BLaER1 (cell line): ENCODE measurements around the gene GDI2.
"Not testable (repeated sequence)": the region's sequence is repeated elsewhere in the genome, so short reads cannot be mapped to it uniquely, and the experiment has no call there.

Experiments
- H3K27ac ChIP-seq: shearing (Covaris generic); formaldehyde crosslinking; 2 replicates; pipeline ENCODE4 v1.8.1; 2022
- H3K27me3 ChIP-seq: shearing (Covaris generic); formaldehyde crosslinking; 2 replicates; pipeline ENCODE4 v1.8.1; 2022
- H3K36me3 ChIP-seq: shearing (Covaris generic); formaldehyde crosslinking; 2 replicates; pipeline ENCODE4 v1.8.1; 2022
- H3K4me1 ChIP-seq: shearing (Covaris generic); formaldehyde crosslinking; 2 replicates; pipeline ENCODE4 v1.8.1; 2022
- H3K4me2 ChIP-seq: shearing (Covaris generic); formaldehyde crosslinking; 2 replicates; pipeline ENCODE4 v1.8.1; 2022
- H3K4me3 ChIP-seq: shearing (Covaris generic); formaldehyde crosslinking; 2 replicates; pipeline ENCODE4 v1.8.1; 2022
- H3K9ac ChIP-seq: shearing (Covaris generic); formaldehyde crosslinking; 2 replicates; pipeline ENCODE4 v1.8.1; 2022
- H3K9me3 ChIP-seq: shearing (Covaris generic); formaldehyde crosslinking; 2 replicates; pipeline ENCODE4 v1.8.1; 2022
- H4K20me1 ChIP-seq: shearing (Covaris generic); formaldehyde crosslinking; 2 replicates; pipeline ENCODE4 v1.8.1; 2022
- Cebpa-rat ChIP-seq: shearing (Covaris generic); IDR thresholded peaks from 2 replicates; pipeline ENCODE4 v1.8.1; 2022

GDI2 gene

DNA sequence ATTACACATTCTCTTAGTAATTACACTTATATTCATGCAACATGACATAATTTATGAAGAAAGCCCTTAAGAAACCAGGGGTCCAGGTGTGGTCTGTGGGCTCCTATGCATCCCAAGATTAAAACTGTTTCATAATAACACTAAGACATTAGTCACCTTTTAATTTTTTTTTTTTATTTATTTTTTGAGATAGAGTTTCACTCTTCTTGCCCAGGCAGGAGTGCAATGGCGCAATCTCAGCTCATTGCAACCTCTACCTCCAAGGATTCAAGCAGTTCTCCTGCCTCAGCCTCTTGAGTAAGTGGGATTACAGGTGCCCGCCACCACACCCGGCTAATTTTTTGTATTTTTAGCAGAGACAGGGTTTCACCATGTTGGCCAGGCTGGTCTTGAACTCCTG lies 12.5 kb downstream of the GDI2 start:
- Histone ChIP-seq H3K4me2 (no peak overlapping the region), H3K36me3 (peaks cover 89% of the 10 kb centered on the region), H3K4me3 (no peak overlapping the region), H3K27ac (no peak overlapping the region), H3K27me3 (no peaks in the 10 kb centered on the region), H3K4me1 (0 out of 2 replicates have a peak, but pooled peaks cover 8% of the 10 kb centered on the region), H3K9ac (no peak overlapping the region), H3K9me3 (peaks cover 5% of the 10 kb centered on the region; the same call in 1 of the 2 replicates), H4K20me1 (peaks cover 99% of the 10 kb centered on the region)
- TF ChIP-seq Cebpa-rat = no peak

DNA sequence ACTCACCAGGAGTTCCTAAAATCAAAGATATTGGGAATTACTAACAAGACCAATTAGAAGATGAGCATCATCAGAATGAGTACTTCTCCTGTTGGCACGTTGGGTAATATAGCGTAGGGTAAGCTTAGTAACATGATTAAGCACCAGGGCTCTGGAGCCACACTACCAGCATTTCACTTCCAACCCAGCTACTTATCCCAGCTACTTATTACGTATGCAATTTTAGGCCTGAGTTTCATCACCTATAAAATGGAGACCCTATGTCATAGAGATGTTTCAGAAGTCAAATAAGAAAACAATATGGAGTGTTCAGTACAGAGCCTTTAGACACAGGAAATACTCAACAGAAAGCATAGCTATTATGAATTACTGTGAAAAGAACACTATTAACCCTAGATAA lies 19.0 kb downstream of the GDI2 start:
- Histone ChIP-seq H3K36me3 (peaks cover 97% of the 10 kb centered on the region), H3K4me3 (no peak overlapping the region), H3K9ac (no peak overlapping the region), H3K4me1 (no peaks in the 10 kb centered on the region), H3K4me2 (no peak overlapping the region), H3K9me3 (no peaks in the 10 kb centered on the region), H4K20me1 (peaks cover 95% of the 10 kb centered on the region), H3K27me3 (no peaks in the 10 kb centered on the region), H3K27ac (no peak overlapping the region)
- no peak for TF ChIP-seq Cebpa-rat

DNA sequence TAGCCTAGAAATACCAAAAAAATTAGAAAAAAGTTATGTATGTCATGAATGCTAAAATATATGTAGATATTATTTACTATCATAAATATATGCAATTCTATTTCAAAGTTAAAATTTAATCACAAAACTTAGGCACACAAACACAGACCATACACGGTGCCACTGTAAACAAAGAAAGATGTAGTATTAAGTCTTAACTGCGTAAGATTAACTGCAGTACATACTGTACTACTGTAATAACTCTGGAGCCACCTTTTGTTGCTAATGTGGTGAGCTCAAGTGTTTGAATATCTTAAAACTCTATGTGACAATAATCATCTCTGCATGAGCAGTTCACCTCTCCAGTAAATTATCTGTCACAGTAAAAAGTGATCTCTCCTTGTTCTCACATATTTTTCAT lies 23.6 kb downstream of the GDI2 start:
- Histone ChIP-seq H3K4me3 (no peak overlapping the region), H3K9ac (no peak overlapping the region), H3K4me1 (no peaks in the 10 kb centered on the region), H3K27me3 (no peaks in the 10 kb centered on the region), H3K4me2 (no peak overlapping the region), H3K27ac (no peak overlapping the region), H4K20me1 (peaks cover 90% of the 10 kb centered on the region), H3K9me3 (peaks cover 12% of the 10 kb centered on the region), H3K36me3 (peaks cover 97% of the 10 kb centered on the region)
- no peak for TF ChIP-seq Cebpa-rat

DNA sequence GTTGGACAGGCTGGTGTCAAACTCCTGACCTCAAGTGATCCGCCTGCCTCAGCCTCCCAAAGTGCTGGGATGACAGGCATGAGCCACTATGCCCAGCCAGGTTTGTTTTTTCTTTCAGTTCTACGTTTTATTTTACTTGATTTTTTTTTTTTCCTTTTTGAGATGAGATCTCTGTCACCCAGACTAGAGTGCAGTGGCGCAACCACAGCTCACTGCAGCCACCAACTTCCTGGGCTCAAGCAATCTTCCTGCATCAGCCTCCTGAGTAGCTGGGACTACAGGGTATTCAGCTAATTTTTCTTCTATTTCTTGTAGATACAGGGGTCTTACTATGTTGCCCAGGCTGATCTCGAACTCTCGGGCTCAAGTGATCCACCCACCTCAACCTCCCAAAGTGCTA lies 24.3 kb downstream of the GDI2 start:
- peaks cover 86% of the 10 kb centered on the region for H4K20me1 ChIP-seq
- H3K27ac ChIP-seq = no peak overlapping the region
- H3K4me2 ChIP-seq = no peak overlapping the region
- no peak for TF ChIP-seq Cebpa-rat
- no peaks in the 10 kb centered on the region for H3K27me3 ChIP-seq
- H3K4me1 ChIP-seq = no peaks in the 10 kb centered on the region
- H3K9me3 ChIP-seq = peaks cover 19% of the 10 kb centered on the region
- no peak overlapping the region for H3K4me3 ChIP-seq
- peaks cover 98% of the 10 kb centered on the region for H3K36me3 ChIP-seq
- no peak overlapping the region for H3K9ac ChIP-seq

DNA sequence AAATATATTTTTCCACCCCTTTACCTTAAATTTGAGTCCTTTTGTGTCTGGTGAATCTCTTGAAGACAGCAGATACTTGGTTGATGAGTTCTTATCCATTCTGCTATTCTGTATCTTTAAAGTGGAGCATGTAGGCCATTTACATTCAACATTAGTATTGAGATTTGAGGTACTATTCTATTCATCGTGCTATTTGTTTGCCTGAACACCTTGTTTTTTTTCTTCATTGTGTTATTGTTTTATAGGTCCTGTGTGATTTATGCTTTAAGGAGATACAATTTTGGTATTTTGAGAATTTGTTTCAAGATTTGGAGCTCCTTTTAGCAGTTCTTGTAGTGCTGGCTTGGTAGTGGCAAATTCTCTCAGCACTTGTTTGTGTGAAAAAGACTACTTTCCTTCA lies 29.9 kb downstream of the GDI2 start:
- no peak for TF ChIP-seq Cebpa-rat
- no peak overlapping the region for H3K4me2 ChIP-seq
- peaks cover 66% of the 10 kb centered on the region for H4K20me1 ChIP-seq
- H3K9me3 ChIP-seq = peaks cover 45% of the 10 kb centered on the region
- no peaks in the 10 kb centered on the region for H3K27me3 ChIP-seq
- H3K4me1 ChIP-seq = 0 out of 2 replicates have a peak, but pooled peaks cover 11% of the 10 kb centered on the region
- no peak overlapping the region for H3K27ac ChIP-seq
- no peak overlapping the region for H3K4me3 ChIP-seq
- H3K36me3 ChIP-seq = peaks cover 94% of the 10 kb centered on the region
- no peak overlapping the region for H3K9ac ChIP-seq

DNA sequence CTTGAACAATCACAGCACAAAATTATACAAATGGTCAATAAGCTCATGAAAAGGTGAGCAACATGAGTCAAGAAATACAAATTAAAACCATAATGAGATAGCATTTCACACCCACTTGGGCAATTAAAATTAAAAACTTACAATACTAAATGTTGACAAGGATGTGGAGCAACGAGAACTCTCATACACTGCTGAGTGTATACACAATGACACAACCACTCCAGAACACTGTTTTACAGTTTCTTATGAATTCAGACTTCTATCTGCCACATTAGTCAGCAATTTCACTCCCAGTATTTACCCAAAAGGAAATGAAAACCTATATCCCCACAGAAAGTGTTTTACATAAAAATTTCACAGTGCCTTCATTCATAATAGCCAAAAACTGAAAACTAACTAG lies 31.1 kb downstream of the GDI2 start:
- Histone ChIP-seq H3K4me3 (no peak overlapping the region), H3K4me2 (no peak overlapping the region), H3K36me3 (peaks cover 93% of the 10 kb centered on the region), H4K20me1 (peaks cover 66% of the 10 kb centered on the region), H3K27ac (no peak overlapping the region), H3K27me3 (no peaks in the 10 kb centered on the region), H3K9ac (no peak overlapping the region), H3K4me1 (peaks cover 19% of the 10 kb centered on the region), H3K9me3 (peaks cover 49% of the 10 kb centered on the region)
- no peak for TF ChIP-seq Cebpa-rat

DNA sequence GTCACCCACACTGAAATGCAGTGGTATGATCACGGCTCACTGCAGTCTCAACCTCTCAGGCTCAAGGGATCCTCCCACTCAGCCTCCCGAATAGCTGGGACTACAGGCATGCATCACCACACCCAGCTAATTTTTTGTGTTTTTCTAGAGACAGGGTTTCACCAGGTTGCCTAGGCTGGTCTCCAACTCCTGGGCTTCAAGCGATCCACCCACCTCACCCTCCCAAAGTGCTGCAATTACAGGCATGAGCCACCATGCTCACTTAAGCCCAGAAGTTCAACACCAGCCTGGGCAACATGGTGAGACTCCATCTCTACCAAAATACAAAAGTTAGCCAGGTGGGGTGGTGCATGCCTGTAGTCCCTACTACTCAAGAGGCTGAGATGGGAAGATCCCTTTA lies 33.5 kb downstream of the GDI2 start:
- Histone ChIP-seq H3K4me3 (no peak overlapping the region), H3K27me3 (no peaks in the 10 kb centered on the region), H3K36me3 (peaks cover 93% of the 10 kb centered on the region), H3K4me1 (peaks cover 38% of the 10 kb centered on the region), H4K20me1 (peaks cover 70% of the 10 kb centered on the region), H3K27ac (peak overlapping the region; percentile 19; the same call in 1 of the 2 replicates), H3K9me3 (peaks cover 38% of the 10 kb centered on the region), H3K4me2 (no peak overlapping the region), H3K9ac (no peak overlapping the region)
- TF ChIP-seq Cebpa-rat = no peak

DNA sequence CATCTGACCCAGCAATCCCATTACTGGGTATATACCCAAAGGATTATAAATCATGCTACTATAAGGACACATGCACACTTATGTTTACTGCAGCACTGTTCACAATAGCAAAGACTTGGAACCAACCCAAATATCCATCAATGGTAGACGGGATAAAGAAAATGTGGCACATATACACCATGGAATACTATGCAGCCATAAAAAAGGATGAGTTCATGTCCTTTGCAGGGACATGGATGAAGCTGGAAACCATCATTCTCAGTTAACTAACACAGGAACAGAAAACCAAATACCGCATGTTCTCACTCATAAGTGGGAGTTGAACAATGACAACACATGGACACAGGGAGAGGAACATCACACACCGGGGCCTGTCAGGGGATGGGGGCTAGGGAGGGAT lies 35.5 kb downstream of the GDI2 start:
- H3K9me3 ChIP-seq = peaks cover 18% of the 10 kb centered on the region
- peak overlapping the region; percentile 76; the same call in 1 of the 2 replicates for H3K27ac ChIP-seq
- not testable (repeated sequence) for H3K27me3 ChIP-seq, H3K9ac ChIP-seq, H3K4me3 ChIP-seq
- peaks cover 90% of the 10 kb centered on the region for H4K20me1 ChIP-seq
- H3K4me1 ChIP-seq = peaks cover 38% of the 10 kb centered on the region
- peaks cover 91% of the 10 kb centered on the region for H3K36me3 ChIP-seq
- H3K4me2 ChIP-seq = peak overlapping the region; percentile 62

DNA sequence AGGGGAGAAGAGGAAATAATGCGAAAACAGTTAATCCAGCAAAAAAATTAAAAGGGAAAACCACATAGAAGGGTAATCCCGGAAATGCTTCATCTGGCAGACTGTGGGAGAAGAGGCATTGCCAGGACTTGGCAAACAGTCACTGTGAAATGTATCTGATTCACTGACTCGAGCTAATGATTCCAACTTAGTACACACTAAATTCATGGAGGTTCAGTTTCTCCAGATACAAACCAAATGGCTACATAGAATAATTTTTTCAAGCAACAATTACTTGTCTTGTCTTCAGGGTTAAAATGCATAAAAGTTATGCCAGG lies 36.4 kb downstream of the GDI2 start:
- peak overlapping the region; percentile 76 for H3K27ac ChIP-seq
- peaks cover 91% of the 10 kb centered on the region for H3K36me3 ChIP-seq
- H3K4me3 ChIP-seq = no peak overlapping the region
- H3K27me3 ChIP-seq = no peaks in the 10 kb centered on the region
- H3K4me2 ChIP-seq = peak overlapping the region; percentile 62
- H3K9me3 ChIP-seq = 0 out of 2 replicates have a peak, but pooled peaks cover 10% of the 10 kb centered on the region
- no peak for TF ChIP-seq Cebpa-rat
- H4K20me1 ChIP-seq = peaks cover 98% of the 10 kb centered on the region
- H3K9ac ChIP-seq = no peak overlapping the region
- peaks cover 38% of the 10 kb centered on the region for H3K4me1 ChIP-seq

DNA sequence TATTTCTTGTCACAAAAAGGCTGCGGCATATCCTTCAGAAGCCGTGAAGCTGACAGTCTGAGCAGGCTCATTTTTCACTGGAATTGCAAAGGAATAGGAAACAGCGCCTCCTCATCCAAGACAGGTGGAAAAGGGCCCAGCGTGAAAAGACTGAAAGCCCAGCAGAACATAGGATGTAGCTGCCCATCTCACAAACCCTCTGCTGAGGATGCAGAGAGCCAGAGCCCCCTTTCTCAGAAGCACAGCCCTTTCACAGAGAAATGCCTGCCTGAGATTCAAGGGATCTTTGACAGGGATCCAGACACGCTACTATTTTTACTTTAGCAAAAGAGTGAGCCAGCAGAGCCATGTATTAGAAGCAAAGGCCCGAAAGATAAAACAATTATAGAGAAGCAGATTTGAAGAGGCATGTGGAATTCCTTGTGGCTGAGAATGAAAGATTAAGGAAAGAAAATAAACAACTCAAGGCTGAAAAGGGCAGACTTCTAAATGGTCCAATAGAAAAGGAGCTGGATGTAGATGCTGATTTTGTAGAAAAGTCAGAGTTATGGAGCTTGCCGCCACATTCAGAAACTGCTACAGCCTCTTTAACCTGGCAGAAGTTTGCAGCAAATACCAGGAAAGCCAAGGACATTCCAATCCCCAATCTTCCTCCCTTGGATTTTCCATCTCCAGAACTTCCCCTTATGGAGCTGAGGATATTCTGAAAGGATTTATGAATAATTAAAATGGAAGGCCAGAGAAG lies 36.9 kb downstream of the GDI2 start:
- no peak for TF ChIP-seq Cebpa-rat
- Histone ChIP-seq H3K4me2 (peak overlapping the region; percentile 62; the same call in 1 of the 2 replicates), H3K9me3 (0 out of 2 replicates have a peak, but pooled peaks cover 10% of the 10 kb centered on the region), H3K4me3 (no peak overlapping the region), H3K36me3 (peaks cover 91% of the 10 kb centered on the region), H3K27ac (peak overlapping the region; percentile 76), H3K27me3 (no peaks in the 10 kb centered on the region), H3K4me1 (peaks cover 32% of the 10 kb centered on the region), H4K20me1 (peaks cover 98% of the 10 kb centered on the region), H3K9ac (no peak overlapping the region)
